Measurements from ENCODE around the gene DNAJB4. TPM values are rescaled to one million over a fixed set of nuclear protein-coding genes. Genes with fewer than 3 reads are reported as not detected.

DNAJB4 gene
- total and polyA plus RNA-seq, 2 donors (not counting 3 experiments of a cell fraction or from before 2014, with no cell fraction given): 30.4 to 136 TPM

GRCh38 chr1:78038071-78038470 lies 33.3 kb downstream of the DNAJB4 start:
- Histone ChIP-seq H3K9ac (replicated peaks; ENCODE audit: extremely low read depth, insufficient read depth, low read length) (peak overlapping the region; percentile 28), H3K4me1 (ENCODE audit: control insufficient read depth, extremely low read depth, insufficient read depth, low read length) (peaks cover 16% of the 10 kb centered on the region), H3K27me3 (ENCODE audit: control insufficient read depth in 2 of 2, insufficient read depth in 2 of 2, low read length in 2 of 2) (no peaks in the 10 kb centered on the region), H3K79me2 (ENCODE audit: control insufficient read depth, insufficient read depth, low read length) (no peaks in the 10 kb centered on the region), H3K9me1 (replicated peaks; ENCODE audit: control insufficient read depth, extremely low read depth, insufficient read depth, low read length) (no peaks in the 10 kb centered on the region), H3K9me3 (replicated peaks; ENCODE audit: control insufficient read depth, insufficient read depth, low read length) (no peaks in the 10 kb centered on the region), H3K36me3 (ENCODE audit: control insufficient read depth in 2 of 2, extremely low read depth in 1 of 2, insufficient read depth in 2 of 2, low read length in 2 of 2) (no peaks in the 10 kb centered on the region), H3K4me3 (replicated peaks in 1 of 3; ENCODE audit: insufficient read depth in 1 of 3, low read depth in 1 of 3, low read length in 3 of 3) (no peak overlapping the region), H4K20me1 (replicated peaks; ENCODE audit: control insufficient read depth, extremely low read depth, insufficient read depth, low read length) (no peaks in the 10 kb centered on the region), H3K4me2 (ENCODE audit: insufficient read depth, low read length) (peak overlapping the region; percentile 52), H3K27ac (ENCODE audit: insufficient read depth, low read depth, low read length) (peak overlapping the region; percentile 59), H2AFZ (ENCODE audit: low read depth, low read length) (no peak overlapping the region)
- no peak for FAIRE-seq
- TF ChIP-seq POLR2A (IDR thresholded peaks at IDR 0.05; ENCODE audit: low read depth, low read length) (no peak), GATA2 (IDR thresholded peaks at IDR 0.05; ENCODE audit: insufficient read depth, insufficient read length, low read depth, low read length) (no peak), CTCF (IDR thresholded peaks at IDR 0.05; ENCODE audit: extremely low read depth in 1 of 2, insufficient read depth in 1 of 2, low read depth in 1 of 2, low read length in 2 of 2) (no peak), MAX (IDR thresholded peaks at IDR 0.05; ENCODE audit: insufficient read depth, insufficient read length) (no peak), POLR2AphosphoS5 (IDR thresholded peaks at IDR 0.05; ENCODE audit: insufficient read depth, low read depth, low read length) (no peak), FOS (IDR thresholded peaks at IDR 0.05; ENCODE audit: borderline replicate concordance, insufficient read depth, low read length) (no peak), JUN (IDR thresholded peaks at IDR 0.05; ENCODE audit: borderline replicate concordance, insufficient read depth, insufficient read length, low read depth) (no peak), MYC (IDR thresholded peaks at IDR 0.05; ENCODE audit: low read depth, low read length) (no peak), EZH2 (IDR thresholded peaks at IDR 0.05; ENCODE audit: borderline replicate concordance, low read depth, low read length, severe bottlenecking) (no peak)
- intact Hi-C loops (cut with micrococcal nuclease): loop anchor here (1.0 kb wide), 3 partner anchors 34 to 63 kb away; partner anchors contain the start of gene DNAJB4
- no TSS peak for BruUV-seq (replicated peaks)
- ChIA-PET POLR2A (interaction anchor here (1.5 kb wide), 1 partner anchor 34 kb away, joined by 3 read pairs; the partner anchor contains the start of gene DNAJB4), CTCF (interaction anchor here (0.9 to 1.3 kb wide), 5 partner anchors 9 to 77 kb away, joined by 3 to 5 read pairs (median 3); no protein-coding TSS in a partner anchor)
- dilution Hi-C loops (cut with MboI; ENCODE audit: extremely low pct_ligation_motif_present, low sequenced_read_pairs): no loop called here
- peak; percentile 88 for DNase-seq (ENCODE audit: low read depth, low spot score)
